Stomach smooth muscle (tissue), 2 donors: ENCODE results near the gene DRAP1.
A peak's percentile ranks its signal among the peaks of the same experiment; 100 is the strongest.

Source experiments
- H3K27ac ChIP-seq: one replicate; pipeline ENCODE4 v1.7.0; 2013; ENCODE audit warnings: mild to moderate bottlenecking, low read length, inconsistent platforms
- H3K27me3 ChIP-seq, 2 donors: one replicate each; pipeline ENCODE4 v1.7.0; 2013; ENCODE audit warnings: low read length in 2 of 2; ENCODE audit not compliant: insufficient read depth in 2 of 2, control insufficient read depth in 1 of 2
- H3K36me3 ChIP-seq, 2 donors: one replicate each; pipeline ENCODE4 v1.7.0; 2013; ENCODE audit warnings: low read length in 2 of 2; ENCODE audit not compliant: control insufficient read depth in 2 of 2, insufficient read depth in 2 of 2
- H3K4me1 ChIP-seq: one replicate; pipeline ENCODE4 v1.7.0; 2013; ENCODE audit warnings: low read length; ENCODE audit not compliant: control insufficient read depth, insufficient read depth
- H3K4me3 ChIP-seq, 2 donors: one replicate each; pipeline ENCODE4 v1.7.0; 2013; ENCODE audit warnings: low read length in 2 of 2
- H3K9ac ChIP-seq, 2 donors: one replicate each; pipeline ENCODE4 v1.7.0; 2013; ENCODE audit warnings: low read length in 2 of 2, mild to moderate bottlenecking in 1 of 2
- H3K9me3 ChIP-seq, 2 donors: one replicate each; pipeline ENCODE4 v1.7.0; 2013; ENCODE audit warnings: low read length in 2 of 2; ENCODE audit not compliant: control insufficient read depth in 2 of 2
- donor health status: healthy.
- donor health status: Pancreatic carcinoma.

Gene DRAP1

GRCh38 chr11:65898656-65899355 lies 20.4 kb upstream of the DRAP1 start:
- Histone ChIP-seq H3K27ac (no peak overlapping the region), H3K4me1 (peaks cover 21% of the 10 kb centered on the region), H3K36me3 (no peaks in the 10 kb centered on the region), H3K4me3 (peak overlapping the region; percentile 37 to 69), H3K27me3 (peaks cover 0 to 11% of the 10 kb centered on the region in 2 donors), H3K9ac (no peak overlapping the region), H3K9me3 (no peaks in the 10 kb centered on the region)

GRCh38 chr11:65899356-65900124 lies 19.7 kb upstream of the DRAP1 start:
- H3K27ac ChIP-seq, result no peak overlapping the region
- H3K4me3 ChIP-seq, result peak overlapping the region; percentile 69
- H3K36me3 ChIP-seq, result no peaks in the 10 kb centered on the region
- peaks cover 0 to 11% of the 10 kb centered on the region in 2 donors for H3K27me3 ChIP-seq
- no peaks in the 10 kb centered on the region for H3K9me3 ChIP-seq
- H3K4me1 ChIP-seq, result peaks cover 19% of the 10 kb centered on the region
- peak overlapping the region in 1 of 2 donors; percentile 71 for H3K9ac ChIP-seq

- Histone ChIP-seq H3K36me3 (no peaks in the 10 kb centered on the region), H3K27ac (no peak within 1 kb of the TSS), H3K4me3 (peak within 1 kb of the TSS; percentile 69), H3K9ac (peak within 1 kb of the TSS in 1 of 2 donors; percentile 71), H3K9me3 (no peaks in the 10 kb centered on the region), H3K27me3 (peaks cover 0 to 11% of the 10 kb centered on the region in 2 donors), H3K4me1 (peaks cover 19% of the 10 kb centered on the region)
Observed at GRCh38 chr11:65900125-65900898, 18.9 kb upstream of the DRAP1 start, which contains the start of gene FOSL1. FOSL1 (minus strand) TSS chr11:65900388; CDS start chr11:65900339, 49 bp downstream.

GRCh38 chr11:65900899-65901180 lies 18.4 kb upstream of the DRAP1 start:
- Histone ChIP-seq H3K27me3 (peaks cover 0 to 11% of the 10 kb centered on the region in 2 donors), H3K4me3 (peak overlapping the region; percentile 48 to 69), H3K27ac (no peak overlapping the region)

GRCh38 chr11:65903068-65903481 lies 16.2 kb upstream of the DRAP1 start:
- Histone ChIP-seq H3K9ac (no peak overlapping the region), H3K27ac (no peak overlapping the region), H3K4me3 (no peak overlapping the region), H3K27me3 (peaks cover 0 to 11% of the 10 kb centered on the region in 2 donors), H3K36me3 (no peaks in the 10 kb centered on the region), H3K9me3 (no peaks in the 10 kb centered on the region), H3K4me1 (peaks cover 19% of the 10 kb centered on the region)

More at GRCh38 chr11:65900899-65901180, 18.4 kb upstream of the DRAP1 start:
- H3K9me3 ChIP-seq, result no peaks in the 10 kb centered on the region
- no peaks in the 10 kb centered on the region for H3K36me3 ChIP-seq
- peak overlapping the region in 1 of 2 donors; percentile 57 for H3K9ac ChIP-seq
- peaks cover 19% of the 10 kb centered on the region for H3K4me1 ChIP-seq

GRCh38 chr11:65903715-65904114 lies 15.5 kb upstream of the DRAP1 start:
- Histone ChIP-seq H3K27me3 (peaks cover 0 to 11% of the 10 kb centered on the region in 2 donors), H3K9me3 (no peaks in the 10 kb centered on the region), H3K9ac (no peak overlapping the region), H3K4me1 (peaks cover 19% of the 10 kb centered on the region), H3K27ac (no peak overlapping the region), H3K36me3 (no peaks in the 10 kb centered on the region), H3K4me3 (no peak overlapping the region)

- no peak overlapping the region for H3K4me3 ChIP-seq
- H3K9ac ChIP-seq, result no peak overlapping the region
- H3K9me3 ChIP-seq, result no peaks in the 10 kb centered on the region
- no peaks in the 10 kb centered on the region for H3K36me3 ChIP-seq
- peaks cover 4% of the 10 kb centered on the region for H3K4me1 ChIP-seq
- no peaks in the 10 kb centered on the region for H3K27me3 ChIP-seq
- no peak overlapping the region for H3K27ac ChIP-seq
Observed at GRCh38 chr11:65906602-65907001, 12.6 kb upstream of the DRAP1 start.

GRCh38 chr11:65907878-65908277 lies 11.3 kb upstream of the DRAP1 start:
- Histone ChIP-seq H3K4me1 (peaks cover 11% of the 10 kb centered on the region), H3K9ac (no peak overlapping the region), H3K9me3 (no peaks in the 10 kb centered on the region), H3K27ac (no peak overlapping the region), H3K27me3 (no peaks in the 10 kb centered on the region), H3K4me3 (no peak overlapping the region), H3K36me3 (no peaks in the 10 kb centered on the region)

- no peaks in the 10 kb centered on the region for H3K9me3 ChIP-seq
- no peak overlapping the region for H3K27ac ChIP-seq
Observed at GRCh38 chr11:65911682-65912568, 7.3 kb upstream of the DRAP1 start.

GRCh38 chr11:65912845-65913244 lies 6.4 kb upstream of the DRAP1 start:
- H3K36me3 ChIP-seq, result peaks cover 2 to 5% of the 10 kb centered on the region in 2 donors
- no peak overlapping the region for H3K4me3 ChIP-seq
- H3K9me3 ChIP-seq, result no peaks in the 10 kb centered on the region
- no peaks in the 10 kb centered on the region for H3K27me3 ChIP-seq
- peaks cover 42% of the 10 kb centered on the region for H3K4me1 ChIP-seq
- H3K9ac ChIP-seq, result peak overlapping the region in 1 of 2 donors; percentile 51
- H3K27ac ChIP-seq, result peak overlapping the region; percentile 24

More at GRCh38 chr11:65911682-65912568, 7.3 kb upstream of the DRAP1 start:
- H3K36me3 ChIP-seq, result peaks cover under 1% of the 10 kb centered on the region in 2 donors
- H3K27me3 ChIP-seq, result no peaks in the 10 kb centered on the region
- peak overlapping the region; percentile 13 to 38 for H3K9ac ChIP-seq
- H3K4me3 ChIP-seq, result no peak overlapping the region
- peaks cover 32% of the 10 kb centered on the region for H3K4me1 ChIP-seq
